Fibroblast of skin of scalp (primary cell): ENCODE data around the gene PIGB.
"Not testable (repeated sequence)": the region's sequence is repeated elsewhere in the genome, so short reads cannot be mapped to it uniquely, and the experiment has no call there.

Experiments
- DNase-seq: peaks from one replicate; pipeline ENCODE4 v3.0.0-alpha.2; 2013

Gene PIGB

GRCh38 chr15:55302801-55303200, 16.2 kb upstream of the PIGB start:
- not testable (repeated sequence) for DNase-seq

DNA sequence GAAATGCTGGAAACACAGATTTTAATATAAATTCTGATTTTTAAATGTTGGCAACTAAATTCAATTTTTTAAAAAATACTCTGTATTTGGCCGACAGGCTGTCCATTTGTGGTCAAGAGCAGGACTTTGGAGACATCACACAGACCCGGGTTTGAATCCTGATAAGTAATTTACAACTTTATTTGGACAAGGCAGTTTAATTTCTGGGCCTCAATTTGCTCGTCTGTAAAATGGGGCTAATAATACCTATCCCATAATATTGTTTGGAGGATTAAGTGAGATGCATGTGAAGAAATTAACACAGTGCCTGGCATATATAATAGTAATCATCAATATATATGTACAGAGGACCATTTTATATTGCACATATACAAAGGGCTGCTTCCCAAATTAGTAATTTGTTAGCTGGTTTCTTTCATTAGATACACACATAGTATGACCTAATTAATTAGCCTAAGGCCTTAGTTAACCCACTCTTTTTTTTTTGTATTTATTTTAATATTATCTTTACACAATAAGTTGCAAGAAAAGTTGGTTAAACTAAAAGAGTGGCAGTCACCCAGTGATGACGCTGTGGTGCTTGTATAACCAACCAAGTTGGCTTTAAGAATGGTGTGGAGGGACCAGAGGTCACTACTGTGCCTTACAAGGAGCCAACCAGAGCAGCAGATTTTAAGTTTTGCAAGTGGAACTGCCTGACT, 665 bp downstream of the PIGB start:
- no peak for DNase-seq

DNA sequence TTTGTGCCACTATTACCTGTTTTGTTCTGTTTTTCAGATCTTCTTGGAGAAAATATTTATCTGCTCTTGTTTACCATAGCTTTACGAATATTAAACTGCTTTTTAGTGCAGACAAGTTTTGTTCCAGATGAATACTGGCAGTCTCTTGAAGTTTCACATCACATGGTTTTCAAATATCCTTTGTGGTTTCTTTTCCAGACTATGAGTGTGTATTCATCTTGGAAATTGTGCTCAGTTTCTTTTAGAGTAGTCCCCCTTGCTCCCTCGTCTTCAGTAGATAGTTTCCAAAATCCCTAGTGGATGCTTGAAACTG, 1.2 kb downstream of the PIGB start:
- no peak for DNase-seq

DNA sequence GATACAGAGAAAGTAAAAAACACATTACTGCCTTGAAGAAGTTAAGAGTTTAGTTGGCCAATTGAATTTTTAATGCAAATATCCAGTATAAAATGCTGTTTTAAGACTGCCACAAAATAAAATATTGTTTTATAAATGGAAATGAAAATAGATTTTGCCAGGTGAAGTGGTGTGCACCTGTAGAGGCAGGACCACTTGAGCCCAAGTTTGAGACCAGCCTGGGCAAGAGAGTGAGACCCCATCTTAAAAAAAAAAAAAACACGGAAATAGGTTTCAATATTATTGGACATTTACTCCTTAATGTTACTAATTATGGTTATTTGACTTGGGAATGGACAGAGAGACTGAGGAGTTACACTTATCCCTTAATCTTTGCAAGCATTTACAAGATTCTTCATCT, 1.9 kb downstream of the PIGB start:
- no peak for DNase-seq

GRCh38 chr15:55322467-55322866, 3.4 kb downstream of the PIGB start:
- DNase-seq: no peak

DNA sequence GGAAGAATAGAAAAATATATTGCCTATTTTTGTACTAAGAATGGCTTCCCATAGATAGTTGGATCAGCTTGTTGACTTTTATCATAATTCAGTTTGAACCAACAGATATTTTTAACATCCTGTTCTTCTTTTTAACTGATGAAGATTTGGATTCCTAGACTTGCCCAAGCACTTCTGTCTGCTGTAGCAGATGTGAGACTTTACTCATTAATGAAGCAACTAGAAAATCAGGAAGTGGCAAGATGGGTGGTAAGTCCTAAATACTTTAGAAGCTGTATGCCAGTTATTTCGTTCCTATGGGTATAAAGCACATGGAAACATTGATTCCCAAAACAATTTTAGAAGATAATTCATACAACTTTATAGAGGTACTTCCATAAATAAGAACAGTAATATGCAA, 8.4 kb downstream of the PIGB start:
- DNase-seq: no peak

DNA sequence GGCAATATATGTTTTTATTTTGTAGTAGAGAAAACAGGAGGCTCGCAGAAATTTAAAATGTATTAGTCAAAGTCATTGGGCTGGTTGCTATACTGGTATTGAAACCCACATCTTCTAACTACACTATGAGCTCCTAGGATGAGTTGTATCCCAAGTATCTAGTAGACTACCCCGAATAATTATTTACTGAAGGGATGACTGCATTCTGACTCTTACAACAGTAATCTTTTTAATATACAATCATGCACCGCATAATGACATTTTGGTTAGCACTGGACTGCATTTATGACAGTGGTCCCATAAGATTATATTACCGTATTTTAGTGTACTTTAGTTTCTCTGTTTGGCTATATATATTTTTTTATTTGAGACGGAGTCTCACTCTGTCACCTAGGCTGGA, 15.3 kb downstream of the PIGB start:
- DNase-seq: no peak

DNA sequence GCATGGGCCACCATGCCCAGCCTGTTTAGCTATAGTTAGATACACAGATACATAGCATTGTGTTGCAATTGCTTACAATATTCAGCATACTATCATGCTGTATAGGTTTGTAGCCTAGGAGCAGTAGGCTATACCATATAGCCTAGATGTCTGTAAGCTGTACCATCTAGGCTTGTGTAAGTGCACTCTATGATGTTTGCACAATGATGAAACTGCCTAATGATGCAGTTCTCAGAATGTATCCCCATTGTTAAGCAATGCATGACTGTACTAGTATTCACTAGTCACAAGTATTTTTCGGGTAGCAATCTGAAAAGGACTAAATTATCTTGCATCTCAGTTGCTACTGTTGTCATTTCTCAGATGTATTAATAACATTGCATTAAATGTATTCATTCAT, 16.0 kb downstream of the PIGB start:
- DNase-seq: no peak

DNA sequence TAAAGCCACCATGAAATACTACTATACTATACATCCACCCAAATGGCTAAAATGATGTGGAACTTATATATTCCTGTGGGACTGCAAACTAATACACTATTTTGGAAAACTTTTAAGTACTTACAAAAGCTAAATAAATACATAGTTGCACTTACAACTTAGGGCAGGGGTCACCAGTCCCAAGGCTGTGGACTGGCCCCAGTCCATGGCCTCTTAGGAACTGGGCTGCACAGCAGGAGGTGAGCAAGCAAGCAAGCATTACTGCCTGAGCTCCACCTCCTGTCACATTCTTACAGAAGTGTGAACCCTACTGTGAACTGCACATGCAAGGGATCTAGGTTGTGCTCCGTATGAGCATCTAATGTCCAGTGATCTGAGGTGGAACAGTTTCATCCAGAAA, 18.1 kb downstream of the PIGB start:
- no peak for DNase-seq

DNA sequence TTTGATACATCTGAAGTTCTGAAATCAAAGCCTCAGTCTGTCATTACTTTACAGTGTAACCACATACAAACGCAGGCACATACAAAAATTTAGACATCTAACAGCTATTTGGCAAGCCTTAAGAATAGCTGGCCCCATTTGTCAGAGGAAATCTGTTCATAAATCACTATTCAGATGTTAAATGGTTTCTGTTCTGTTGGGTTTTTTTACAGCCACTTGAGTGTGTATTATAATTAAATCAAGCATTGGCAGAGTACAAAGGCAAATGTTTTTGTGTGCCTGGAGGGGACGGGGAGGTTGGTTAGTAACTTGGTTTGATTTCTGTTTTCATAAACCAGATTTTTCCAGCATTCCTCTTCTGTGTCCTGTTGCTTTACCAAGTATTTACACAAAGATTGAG, 24.1 kb downstream of the PIGB start:
- DNase-seq: peak; percentile 4

DNA sequence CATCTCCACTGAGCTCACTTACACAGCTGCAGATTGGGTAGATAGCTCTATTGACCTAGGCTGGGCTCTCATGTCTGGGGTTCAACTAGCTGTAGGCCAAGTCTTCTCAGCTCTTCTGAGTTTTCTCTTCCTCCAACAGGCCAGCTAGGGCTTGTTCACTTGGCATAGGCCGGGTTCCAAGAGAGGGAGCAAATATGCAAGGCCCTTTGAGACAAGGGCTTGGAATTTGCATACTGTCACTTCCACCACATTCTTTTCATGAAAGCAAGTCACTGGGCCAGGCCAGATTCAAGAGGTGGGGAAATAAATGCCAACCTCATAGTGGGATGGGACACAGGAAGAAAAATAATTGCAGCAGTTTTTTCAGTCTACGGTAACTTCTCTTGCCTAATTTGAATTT, 25.2 kb downstream of the PIGB start:
- peak; percentile 54 for DNase-seq

DNA sequence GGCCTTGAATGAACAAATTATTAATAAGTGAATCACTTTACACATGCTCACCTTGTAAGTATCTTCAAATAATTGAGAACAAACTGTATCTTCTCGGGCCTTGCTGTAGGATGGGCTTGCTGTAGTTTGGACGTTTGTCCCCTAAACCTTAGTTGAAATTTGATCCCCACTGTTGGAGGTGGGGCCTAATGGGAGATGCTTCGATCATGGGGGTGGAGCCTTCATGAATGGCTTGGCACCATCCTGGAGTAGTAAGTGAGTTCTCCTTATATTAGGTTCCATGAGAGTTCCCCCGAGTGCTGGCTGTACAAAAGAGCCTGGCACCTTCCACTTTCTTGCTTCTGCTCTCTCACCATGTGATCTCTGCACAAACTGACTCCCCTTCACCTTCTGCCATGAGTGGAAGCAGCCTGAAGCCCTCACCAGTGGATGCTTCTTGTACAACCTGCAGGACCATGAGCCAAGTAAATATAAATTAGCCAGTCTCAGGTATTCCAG, 29.3 kb downstream of the PIGB start:
- DNase-seq: no peak

GRCh38 chr15:55349282-55349681, 30.3 kb downstream of the PIGB start:
- DNase-seq: no peak

- DNase-seq: no peak
These were observed 34.0 kb downstream of the PIGB start for GRCh38 chr15:55353025-55353424.

DNA sequence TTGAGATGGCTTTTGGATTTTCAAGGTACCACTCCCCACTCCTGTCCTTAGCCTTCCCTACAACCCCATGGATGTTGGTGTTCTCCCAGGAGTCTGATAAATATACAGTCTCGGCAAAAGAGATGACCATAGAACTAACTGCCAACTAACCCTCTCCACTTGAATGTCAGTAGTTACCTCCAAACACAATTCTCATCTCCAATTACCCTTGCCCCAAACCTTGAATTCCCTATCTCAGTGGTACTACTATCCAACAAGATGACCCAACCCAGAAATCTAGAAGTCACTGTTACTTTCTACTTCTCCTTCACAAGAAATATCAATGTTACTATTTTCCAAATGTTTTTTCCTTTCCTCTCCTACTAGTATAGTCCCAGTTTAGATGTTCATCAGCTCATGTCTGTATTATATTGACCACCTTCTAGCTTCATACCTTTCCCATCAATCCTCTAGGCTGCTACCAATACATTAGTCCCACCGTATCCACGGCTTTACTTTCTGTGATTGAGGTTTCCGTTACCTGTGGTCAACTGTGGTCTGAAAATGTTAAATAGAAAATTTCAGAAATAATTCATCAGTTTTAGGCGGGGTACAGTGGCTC, 38.1 kb downstream of the PIGB start:
- DNase-seq: no peak

- peak; percentile 27 for DNase-seq
These were observed 38.8 kb downstream of the PIGB start for GRCh38 chr15:55357774-55358173.

DNA sequence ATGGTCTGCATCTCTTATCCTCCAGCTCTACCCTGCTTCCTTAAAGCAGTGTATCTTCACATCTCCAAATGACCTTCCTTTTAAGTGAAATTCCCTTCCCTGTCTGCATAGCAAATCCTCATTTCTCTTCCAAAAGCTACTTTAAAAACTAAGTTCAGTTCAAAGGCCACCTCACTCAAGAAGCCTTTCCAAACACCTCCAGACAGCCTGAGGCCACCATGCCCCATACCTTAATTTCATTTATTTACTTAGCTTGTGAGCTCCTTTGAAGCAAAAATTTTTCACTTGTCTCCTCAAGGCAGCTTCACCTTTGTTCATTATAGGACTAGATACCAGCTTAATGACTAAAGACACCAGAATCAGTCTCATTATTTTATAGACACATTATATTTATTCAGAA, 39.4 kb downstream of the PIGB start:
- DNase-seq: no peak

GRCh38 chr15:55360256-55360655, 41.2 kb downstream of the PIGB start:
- DNase-seq: no peak

DNA sequence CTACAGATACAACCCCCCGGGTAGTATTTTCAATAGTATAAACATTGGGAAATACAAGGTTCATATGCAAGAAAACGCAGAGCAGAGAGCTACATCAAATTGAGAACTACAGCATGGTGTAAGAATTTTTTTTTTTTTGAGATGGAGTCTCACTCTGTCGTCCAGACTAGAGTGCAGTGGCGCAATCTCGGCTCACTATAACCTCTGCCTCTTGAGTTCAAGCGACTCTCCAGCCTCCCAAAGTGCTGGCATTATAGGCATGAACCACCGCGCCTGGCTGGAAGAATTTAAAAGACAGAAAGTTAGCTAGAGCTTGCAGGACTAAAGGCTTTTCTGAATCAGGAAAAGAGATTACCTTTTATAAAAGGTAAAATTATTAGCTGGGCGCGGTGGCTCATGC, 42.0 kb downstream of the PIGB start:
- DNase-seq: no peak

DNA sequence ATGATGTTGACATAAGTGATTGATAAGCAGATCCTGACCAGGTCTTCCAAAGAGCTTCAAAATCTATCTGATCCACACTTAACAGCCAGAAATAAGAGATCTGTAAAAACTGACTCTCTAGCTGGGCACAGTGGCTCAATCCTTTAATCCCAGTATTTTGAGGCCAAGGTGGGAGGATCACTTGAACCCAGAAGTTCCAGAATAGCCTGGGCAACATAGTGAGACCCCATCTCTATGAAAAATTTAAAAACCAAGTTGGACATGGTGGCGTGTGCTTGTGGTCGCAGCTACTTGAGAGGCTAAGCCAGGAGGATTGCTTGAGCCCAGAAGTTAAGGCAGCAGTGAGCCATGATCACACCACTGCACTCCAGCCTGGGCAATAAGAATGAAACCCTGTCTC, 43.6 kb downstream of the PIGB start:
- DNase-seq: no peak

DNA sequence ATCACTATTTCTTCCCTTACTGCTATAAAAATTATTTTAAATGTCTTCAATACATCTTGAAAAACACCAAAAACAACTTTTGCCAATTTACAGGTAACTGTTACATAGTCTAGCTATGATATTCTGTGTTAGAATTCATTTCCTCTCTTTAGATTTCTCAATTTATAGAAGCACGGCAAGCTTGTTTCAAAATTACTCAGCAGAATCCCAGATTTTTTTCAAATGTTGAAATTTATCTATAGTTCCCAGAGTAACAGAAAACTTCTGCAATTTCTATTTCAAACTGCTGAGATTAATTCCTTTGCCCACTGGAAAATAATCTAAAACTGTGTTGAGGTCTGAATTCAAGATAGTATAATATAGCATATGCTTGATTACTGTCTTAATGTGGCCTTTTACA, 48.0 kb downstream of the PIGB start:
- DNase-seq: no peak

DNA sequence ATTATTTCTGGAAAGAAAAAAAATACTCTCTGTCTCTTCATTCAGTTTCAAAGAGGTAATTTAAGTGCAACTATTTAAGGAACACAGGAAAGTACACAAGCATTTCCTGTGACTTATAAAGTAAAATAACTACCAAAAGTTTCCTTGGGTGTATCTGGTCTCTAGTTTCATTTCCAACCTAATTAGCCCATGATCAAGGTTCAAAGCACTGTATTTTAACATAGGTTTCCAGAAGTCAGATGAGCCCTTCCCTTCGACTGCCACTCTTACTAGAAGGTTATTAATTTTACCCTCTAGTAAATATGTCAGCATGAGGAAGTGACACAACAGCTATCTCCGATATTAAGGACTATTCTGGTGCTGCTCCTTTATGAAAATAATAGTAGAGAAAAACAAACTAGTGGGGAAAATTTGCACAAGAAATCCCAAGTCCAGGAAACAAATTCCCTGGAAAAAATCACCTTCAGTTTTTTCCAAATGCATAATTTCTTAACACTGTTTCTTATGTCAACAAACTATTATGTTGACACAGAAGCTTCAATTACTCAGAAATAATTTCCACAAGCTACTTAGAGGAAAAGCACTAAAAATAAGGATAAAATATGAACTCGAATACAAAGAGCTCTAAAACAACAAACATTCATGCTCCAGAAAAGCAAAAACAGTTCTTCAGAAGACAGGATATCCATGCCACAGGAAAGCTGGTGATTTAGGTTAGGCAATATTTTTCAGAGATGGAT, 53.8 kb downstream of the PIGB start:
- no peak for DNase-seq

DNA sequence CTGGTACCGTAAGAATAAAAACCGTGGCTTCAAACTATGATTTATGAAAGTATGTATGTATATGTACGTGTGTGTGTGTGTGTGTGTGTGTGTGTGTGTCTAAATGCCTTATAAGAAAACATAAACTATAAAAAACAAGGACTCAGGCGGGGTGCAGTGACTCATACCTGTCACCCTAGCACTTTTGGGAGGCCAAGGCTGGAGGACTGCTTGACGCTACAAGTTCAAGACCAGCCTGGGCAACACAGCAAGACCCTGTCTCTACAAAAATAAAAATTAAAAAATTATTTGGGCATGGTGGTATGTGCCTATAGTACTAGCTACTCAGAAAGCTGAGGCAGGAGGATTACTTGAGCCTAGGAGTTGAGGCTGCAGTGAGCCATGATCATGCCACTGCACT, 60.1 kb downstream of the PIGB start:
- no peak for DNase-seq

DNA sequence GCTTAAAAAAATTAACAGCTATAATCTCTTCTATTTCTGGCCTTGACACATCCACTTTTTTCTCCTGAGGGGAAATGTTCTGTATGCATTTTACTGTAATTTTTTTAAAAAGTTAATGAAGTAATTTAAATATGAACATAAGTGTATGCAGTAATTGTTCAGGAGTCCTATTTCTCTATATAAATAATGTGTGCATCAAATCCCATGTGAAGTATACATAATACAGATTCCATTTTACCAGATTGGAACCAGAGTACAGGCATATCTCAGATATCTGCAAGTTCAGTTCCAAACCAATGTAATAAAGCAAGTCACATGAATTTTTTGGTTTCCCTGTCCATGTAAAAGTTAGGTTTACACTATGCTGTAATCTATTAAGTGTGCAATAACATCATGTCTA, 62.6 kb downstream of the PIGB start:
- DNase-seq: no peak
